Measurements from ENCODE around the gene IER3. TPM values are rescaled to one million over a fixed set of nuclear protein-coding genes. Genes with fewer than 3 reads are reported as not detected.

Gene IER3
- polyA plus RNA-seq, 1 experiment = 85.2 TPM

DNA sequence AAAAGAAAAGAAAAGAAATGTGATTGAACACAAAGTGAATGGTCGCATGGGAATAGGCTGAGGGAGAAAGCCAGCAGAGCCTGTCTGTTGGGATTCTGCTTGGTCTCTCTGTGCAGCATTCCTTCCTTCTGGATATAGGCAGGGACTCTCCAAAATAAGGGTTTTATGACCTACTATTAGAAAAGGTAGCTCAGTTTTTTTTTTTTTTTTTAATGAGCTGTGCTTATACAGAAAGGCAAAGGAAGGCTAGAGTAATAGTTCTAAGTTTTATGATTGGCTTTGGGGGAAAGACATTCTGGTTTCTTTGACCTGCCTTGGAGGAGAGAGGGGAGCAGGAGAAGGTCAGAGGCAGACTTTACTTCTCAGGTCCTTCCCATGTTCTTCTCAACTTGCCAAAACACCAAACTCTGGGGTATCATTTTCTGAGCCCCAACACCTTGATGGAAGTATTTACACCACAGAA, 18.8 kb upstream of the IER3 start:
- TF ChIP-seq, protein P1, sequence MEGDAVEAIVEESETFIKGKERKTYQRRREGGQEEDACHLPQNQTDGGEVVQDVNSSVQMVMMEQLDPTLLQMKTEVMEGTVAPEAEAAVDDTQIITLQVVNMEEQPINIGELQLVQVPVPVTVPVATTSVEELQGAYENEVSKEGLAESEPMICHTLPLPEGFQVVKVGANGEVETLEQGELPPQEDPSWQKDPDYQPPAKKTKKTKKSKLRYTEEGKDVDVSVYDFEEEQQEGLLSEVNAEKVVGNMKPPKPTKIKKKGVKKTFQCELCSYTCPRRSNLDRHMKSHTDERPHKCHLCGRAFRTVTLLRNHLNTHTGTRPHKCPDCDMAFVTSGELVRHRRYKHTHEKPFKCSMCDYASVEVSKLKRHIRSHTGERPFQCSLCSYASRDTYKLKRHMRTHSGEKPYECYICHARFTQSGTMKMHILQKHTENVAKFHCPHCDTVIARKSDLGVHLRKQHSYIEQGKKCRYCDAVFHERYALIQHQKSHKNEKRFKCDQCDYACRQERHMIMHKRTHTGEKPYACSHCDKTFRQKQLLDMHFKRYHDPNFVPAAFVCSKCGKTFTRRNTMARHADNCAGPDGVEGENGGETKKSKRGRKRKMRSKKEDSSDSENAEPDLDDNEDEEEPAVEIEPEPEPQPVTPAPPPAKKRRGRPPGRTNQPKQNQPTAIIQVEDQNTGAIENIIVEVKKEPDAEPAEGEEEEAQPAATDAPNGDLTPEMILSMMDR (IDR thresholded peaks at IDR 0.05; ENCODE audit: low read depth, low read length) = no peak
- ChIA-PET CTCF (interaction anchor here (1.5 kb wide), 1 partner anchor 11 kb away, joined by 6 read pairs; no protein-coding TSS in a partner anchor), POLR2A (interaction anchor here (2.1 kb wide), 1 partner anchor 18 kb away, joined by 8 read pairs; no protein-coding TSS in a partner anchor)
- 0 out of 2 replicates have a peak, but pooled peaks cover 4% of the 10 kb centered on the region for H3K9me3 ChIP-seq (ENCODE audit: control insufficient read depth, insufficient read depth, low read length)
- no peak overlapping the region for H3K4me3 ChIP-seq (ENCODE audit: low read depth, low read length)
- no peak for DNase-seq (ENCODE audit: low read depth, low spot score)
- H3K27ac ChIP-seq (ENCODE audit: low read depth, low read length) = peak overlapping the region; percentile 48
- H3K27me3 ChIP-seq (ENCODE audit: control insufficient read depth, insufficient read depth, low read length) = no peaks in the 10 kb centered on the region

- 0 out of 2 replicates have a peak, but pooled peaks cover 4% of the 10 kb centered on the region for H3K9me3 ChIP-seq (ENCODE audit: control insufficient read depth, insufficient read depth, low read length)
- CTCF ChIA-PET = no interaction called here
- no peak overlapping the region for H3K27ac ChIP-seq (ENCODE audit: low read depth, low read length)
- TF ChIP-seq, protein P1 (IDR thresholded peaks at IDR 0.05; ENCODE audit: low read depth, low read length) = no peak
- DNase-seq (ENCODE audit: low read depth, low spot score) = no peak
- no peaks in the 10 kb centered on the region for H3K27me3 ChIP-seq (ENCODE audit: control insufficient read depth, insufficient read depth, low read length)
- H3K4me3 ChIP-seq (ENCODE audit: low read depth, low read length) = no peak overlapping the region
- POLR2A ChIA-PET = no interaction called here
These were observed 17.6 kb upstream of the IER3 start for GRCh38 chr6:30761791-30762429.

- Histone ChIP-seq H3K27ac (ENCODE audit: low read depth, low read length) (no peak overlapping the region), H3K27me3 (ENCODE audit: control insufficient read depth, insufficient read depth, low read length) (no peaks in the 10 kb centered on the region), H3K4me3 (ENCODE audit: low read depth, low read length) (no peak overlapping the region), H3K9me3 (ENCODE audit: control insufficient read depth, insufficient read depth, low read length) (0 out of 2 replicates have a peak, but pooled peaks cover 4% of the 10 kb centered on the region)
- POLR2A ChIA-PET = interaction anchor here (0.6 to 2.8 kb wide), 4 partner anchors 9 to 26 kb away, joined by 3 to 21 read pairs (median 13); no protein-coding TSS in a partner anchor
- TF ChIP-seq, protein P1 (IDR thresholded peaks at IDR 0.05; ENCODE audit: low read depth, low read length) = no peak
- CTCF ChIA-PET = no interaction called here
- DNase-seq (ENCODE audit: low read depth, low spot score) = no peak
These were observed 16.2 kb upstream of the IER3 start for GRCh38 chr6:30760549-30760948.

GRCh38 chr6:30759575-30760239, 15.4 kb upstream of the IER3 start:
- Histone ChIP-seq H3K9me3 (ENCODE audit: control insufficient read depth, insufficient read depth, low read length) (0 out of 2 replicates have a peak, but pooled peaks cover 4% of the 10 kb centered on the region), H3K27ac (ENCODE audit: low read depth, low read length) (peak overlapping the region; percentile 94), H3K27me3 (ENCODE audit: control insufficient read depth, insufficient read depth, low read length) (no peaks in the 10 kb centered on the region), H3K4me3 (ENCODE audit: low read depth, low read length) (no peak overlapping the region)
- CTCF ChIA-PET = interaction anchor here (1.1 to 1.2 kb wide), 2 partner anchors 63 to 69 kb away, joined by 5 read pairs; no protein-coding TSS in a partner anchor
- POLR2A ChIA-PET = interaction anchor here (0.5 to 2.8 kb wide), 13 partner anchors 10 to 162 kb away, joined by 3 to 21 read pairs (median 4); partner anchors contain the start of genes FLOT1, IER3 and MDC1
- TF ChIP-seq, protein P1 (IDR thresholded peaks at IDR 0.05; ENCODE audit: low read depth, low read length) = no peak
- peak; percentile 93 for DNase-seq (ENCODE audit: low read depth, low spot score)

Measured in AG04450 (cell line).